HT1080 (cell line): ENCODE data around the gene RNF130. TPM values are rescaled to one million over a fixed set of nuclear protein-coding genes. Genes with fewer than 3 reads are reported as not detected.

Source experiments
- DNase-seq: peaks from one replicate; pipeline ENCODE4 v3.0.0-alpha.2; 2015; ENCODE audit warnings: low read depth
- total RNA-seq: library from RNA; depleted of rRNA; stranded (reverse); fragments of >200 nt; shearing (Covaris generic); gene quantifications from 2 replicates; pipeline ENCODE4 v1.2.3, GENCODE V29; 2014

The RNF130 gene
- total RNA-seq, 1 experiment from 2014 or later = 43.4 TPM

- DNase-seq = no peak
Observed at GRCh38 chr5:180059326-180059725, 12.2 kb downstream of the RNF130 start.

DNA sequence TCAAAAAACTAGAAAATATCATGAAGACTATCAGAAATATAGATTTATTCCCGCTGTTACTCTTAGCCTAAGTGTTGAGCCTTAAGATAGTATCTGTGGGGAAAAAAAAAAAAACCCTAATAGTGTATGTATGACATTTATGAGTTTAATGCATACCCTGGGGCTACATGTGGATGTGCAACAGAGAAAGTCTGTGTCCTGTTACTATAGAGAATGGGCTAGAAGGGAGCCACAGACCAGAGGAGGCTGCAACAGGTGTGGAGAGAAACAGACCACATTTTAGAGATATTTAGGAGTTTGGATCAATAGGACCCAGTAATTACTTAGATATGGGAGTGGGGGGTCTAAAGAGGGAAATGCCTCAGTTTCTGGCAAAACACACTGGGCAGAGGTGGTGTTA lies 15.4 kb downstream of the RNF130 start:
- DNase-seq = no peak

GRCh38 chr5:180054226-180054625 lies 17.3 kb downstream of the RNF130 start:
- no peak for DNase-seq

DNA sequence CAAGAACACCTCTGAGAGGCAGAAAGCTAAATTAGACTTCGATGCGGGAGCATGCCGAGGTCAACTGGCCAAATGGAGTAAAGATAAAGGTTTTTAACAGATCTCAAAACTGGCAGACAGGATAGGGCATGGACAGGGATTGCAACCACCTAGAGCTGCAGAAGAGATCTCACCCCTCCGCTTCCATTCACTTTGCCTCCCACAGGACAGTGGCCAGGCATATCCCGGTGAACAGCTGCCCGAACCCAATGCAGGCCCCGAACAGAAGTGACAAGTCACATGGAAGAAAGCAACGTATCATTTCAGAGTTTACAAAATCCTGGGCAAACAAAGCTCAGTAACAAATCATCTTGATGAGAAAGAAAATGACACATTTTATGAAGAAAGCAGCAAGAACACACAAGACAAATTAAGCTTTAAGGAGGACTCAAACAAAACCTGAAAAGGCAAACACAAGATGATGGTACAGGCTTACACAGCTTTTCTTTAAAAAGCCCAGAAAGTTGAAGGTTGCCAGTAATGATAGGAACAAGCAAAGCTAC lies 18.4 kb downstream of the RNF130 start:
- no peak for DNase-seq

- DNase-seq = no peak
Observed at GRCh38 chr5:180052211-180052818, 19.2 kb downstream of the RNF130 start.

DNA sequence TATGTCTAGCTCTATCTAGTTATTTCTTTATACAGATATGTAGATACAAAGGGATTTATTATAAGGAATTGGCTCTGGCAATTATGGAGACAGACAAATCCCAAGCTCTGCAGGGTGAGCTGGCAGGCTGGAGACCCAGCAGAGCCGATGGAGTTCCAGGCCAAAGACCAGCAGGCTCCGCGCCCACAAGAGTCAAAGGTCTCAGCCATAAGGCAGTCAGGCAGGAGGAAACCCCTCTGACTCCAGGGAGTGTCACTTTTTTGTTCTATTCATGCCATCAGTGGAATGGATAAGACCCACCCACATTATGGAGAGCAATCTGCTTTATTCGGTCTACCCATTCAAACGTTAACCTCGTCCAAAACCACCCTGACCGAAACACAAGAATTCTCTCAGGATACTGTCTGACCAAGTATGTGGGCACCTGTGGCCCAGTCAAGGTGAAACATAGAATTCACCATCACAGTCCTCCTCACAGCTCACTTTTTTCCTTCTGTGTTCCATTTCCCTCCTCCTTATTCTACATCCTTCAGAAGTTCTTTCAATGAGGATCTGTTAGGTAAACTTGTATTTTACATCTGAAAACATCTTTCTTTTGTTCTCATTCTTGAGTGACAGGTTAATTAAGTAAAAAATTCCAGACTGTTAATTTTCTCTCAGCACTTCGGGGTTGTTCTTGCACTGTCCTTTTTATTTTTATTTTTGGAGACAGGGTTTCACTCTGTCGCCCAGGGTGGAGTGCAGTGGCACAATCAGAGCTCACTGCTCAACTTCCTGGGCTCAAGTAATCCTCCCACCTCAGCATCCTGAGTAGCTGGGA lies 21.2 kb downstream of the RNF130 start:
- no peak for DNase-seq

DNA sequence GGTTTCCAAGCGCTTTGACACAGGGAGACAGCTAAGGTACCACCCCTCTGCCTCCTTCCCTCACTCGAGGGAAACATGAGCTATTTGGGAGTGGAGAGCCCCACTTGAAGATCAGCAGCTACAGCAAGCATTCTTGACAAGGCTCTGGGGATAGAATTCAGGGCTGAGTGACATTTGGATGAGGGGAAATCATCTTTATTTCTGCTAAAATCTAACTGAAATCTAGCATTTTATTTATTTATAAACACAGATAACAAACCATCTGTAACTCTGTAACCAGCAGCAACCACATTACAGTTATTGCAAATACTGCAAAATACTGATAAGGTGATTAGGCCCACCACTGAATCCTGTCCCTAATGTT lies 22.4 kb downstream of the RNF130 start:
- DNase-seq = no peak

GRCh38 chr5:180047667-180048066 lies 23.9 kb downstream of the RNF130 start:
- DNase-seq = no peak

- no peak for DNase-seq
Observed at GRCh38 chr5:180046656-180047055, 24.9 kb downstream of the RNF130 start.

DNA sequence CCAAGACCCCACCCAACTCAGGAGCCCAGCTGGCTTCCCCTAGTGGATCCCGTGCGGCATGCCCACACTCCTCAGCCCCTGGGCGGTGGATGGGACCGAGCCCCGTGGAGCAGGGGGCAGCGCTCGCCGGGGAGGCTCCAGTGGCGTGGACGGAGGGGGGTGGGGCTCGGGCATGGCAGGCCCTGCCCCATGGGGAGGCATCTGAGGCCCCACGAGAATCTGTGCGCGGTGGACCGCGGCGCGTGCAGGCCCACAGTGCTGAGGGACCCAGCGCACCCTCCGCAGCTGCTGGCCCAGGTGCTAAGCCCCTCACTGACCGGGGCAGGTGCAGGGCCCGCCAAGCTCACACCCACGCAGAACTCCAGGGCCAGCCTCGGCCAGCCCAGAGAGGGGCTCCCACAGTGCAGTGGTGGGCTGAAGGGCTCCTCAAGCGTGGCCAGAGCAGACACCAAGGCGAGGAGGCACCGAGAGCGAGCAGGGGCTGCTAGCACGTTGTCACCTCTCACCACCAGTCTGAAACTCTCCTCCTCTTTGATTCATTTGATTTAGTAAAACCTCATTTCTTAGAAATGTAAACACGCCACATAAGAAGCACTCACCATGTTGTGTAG lies 25.6 kb downstream of the RNF130 start:
- DNase-seq = no peak

DNA sequence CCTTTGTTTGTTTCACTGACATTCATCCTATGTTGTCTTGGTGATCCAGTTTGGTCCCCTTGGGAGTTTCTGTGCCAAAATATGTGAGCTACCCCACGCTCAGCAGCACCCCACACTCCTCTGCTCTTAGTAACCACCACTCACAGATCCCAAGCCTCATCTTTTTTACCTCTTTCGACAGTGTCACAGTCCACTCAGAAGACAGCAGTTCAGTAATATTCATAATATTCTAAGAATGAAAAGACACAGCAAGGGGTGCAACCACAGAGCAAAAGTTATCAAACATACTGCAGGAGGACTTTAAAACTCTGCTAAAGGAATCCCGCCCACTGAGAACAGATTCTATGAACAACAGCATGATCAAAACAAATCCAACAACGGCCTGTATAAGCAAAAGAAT lies 28.2 kb downstream of the RNF130 start:
- no peak for DNase-seq

GRCh38 chr5:180041301-180042274 lies 30.0 kb downstream of the RNF130 start:
- DNase-seq = no peak

DNA sequence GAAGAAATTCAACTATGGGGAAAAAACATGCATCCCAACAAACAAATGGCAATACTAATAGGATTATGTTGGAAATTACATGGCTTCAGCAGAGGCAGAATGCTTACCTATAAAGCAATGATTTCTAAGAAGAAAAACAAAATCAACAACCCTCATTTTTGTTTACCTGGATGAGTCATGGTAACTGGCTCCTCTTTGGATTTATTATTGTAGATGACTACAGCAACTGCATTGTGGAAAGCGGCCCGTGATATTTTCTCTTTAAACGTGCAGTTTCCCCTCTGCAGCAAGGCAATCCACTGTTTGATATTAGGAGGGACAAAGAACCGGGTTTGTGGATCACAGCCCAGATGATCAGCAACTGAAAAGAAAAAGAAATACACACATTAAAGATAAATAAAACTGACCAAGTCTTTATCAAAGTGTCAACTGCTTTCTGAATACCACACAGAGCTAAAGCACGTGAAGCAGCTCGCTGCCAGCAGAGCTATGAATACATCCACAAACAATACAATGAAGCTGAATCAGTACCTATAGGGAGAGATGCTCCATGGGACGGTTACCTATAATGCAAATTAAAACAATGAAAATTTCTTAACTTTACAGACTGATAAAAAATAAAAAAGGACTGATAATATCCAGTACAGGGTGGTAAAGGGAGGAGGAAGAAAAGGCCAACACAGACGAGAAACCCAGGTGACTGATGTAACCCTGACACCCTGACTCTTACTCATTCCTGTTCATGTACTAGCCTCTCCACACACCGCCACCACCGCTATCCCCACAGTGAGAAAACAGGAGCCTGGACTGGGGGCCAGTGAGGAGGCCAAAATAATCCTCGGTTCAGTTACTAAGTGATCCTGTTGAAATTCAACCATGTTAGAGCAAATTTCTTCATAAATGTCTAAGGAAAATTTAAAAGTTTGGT lies 31.0 kb downstream of the RNF130 start:
- DNase-seq = no peak

DNA sequence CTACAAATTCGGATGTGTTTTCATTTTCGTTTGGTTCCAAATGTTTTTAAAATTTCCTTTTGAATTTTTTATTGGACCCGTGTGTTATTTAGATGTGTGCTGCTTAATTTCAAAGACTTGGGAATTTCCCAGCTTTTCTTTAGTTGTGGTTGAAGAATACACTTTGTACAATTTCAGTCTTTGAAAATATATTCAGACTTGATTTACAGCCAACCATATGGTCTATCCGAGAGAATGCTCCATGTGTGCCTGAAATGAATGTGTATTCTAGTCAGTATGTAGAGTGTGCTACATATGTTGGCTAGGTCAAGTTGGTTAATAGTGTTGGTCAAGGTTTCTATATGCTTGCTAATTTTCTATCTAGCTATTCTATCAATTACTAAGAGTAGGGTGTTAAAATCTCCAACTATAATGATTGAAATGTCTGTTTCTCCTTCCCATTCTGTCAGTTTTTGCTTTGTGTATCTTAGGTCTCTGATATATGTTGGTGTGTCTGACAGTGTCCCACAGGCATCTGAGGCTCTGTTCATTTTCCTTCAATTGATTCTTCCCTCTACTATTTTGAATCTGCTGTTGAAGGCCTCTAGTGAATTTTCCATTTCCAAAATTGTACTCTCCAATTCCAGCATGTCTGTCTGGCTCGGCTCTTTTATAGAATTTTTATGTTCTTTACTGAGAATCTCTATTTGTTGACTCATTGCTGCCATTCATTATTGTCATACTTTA lies 36.2 kb downstream of the RNF130 start:
- no peak for DNase-seq

DNA sequence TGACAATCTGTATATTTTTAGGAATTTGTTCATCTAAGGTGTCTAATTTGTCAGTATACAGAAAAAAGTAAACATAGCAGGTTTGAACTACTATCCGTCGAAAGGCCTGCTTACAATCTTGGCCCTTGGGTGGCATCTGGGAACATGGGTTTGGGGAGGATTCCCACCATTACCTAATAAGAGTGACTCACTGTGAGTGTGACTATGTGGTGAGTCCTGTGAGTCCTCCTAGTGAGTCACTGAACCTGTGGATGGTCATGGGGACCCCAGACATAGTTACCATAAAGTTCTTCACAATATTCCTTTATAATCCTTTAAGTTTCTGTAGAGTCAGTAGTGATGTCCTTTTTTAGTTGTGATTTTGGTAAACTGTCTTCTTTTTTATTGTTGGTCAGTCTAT lies 37.0 kb downstream of the RNF130 start:
- DNase-seq = peak; percentile 88

DNA sequence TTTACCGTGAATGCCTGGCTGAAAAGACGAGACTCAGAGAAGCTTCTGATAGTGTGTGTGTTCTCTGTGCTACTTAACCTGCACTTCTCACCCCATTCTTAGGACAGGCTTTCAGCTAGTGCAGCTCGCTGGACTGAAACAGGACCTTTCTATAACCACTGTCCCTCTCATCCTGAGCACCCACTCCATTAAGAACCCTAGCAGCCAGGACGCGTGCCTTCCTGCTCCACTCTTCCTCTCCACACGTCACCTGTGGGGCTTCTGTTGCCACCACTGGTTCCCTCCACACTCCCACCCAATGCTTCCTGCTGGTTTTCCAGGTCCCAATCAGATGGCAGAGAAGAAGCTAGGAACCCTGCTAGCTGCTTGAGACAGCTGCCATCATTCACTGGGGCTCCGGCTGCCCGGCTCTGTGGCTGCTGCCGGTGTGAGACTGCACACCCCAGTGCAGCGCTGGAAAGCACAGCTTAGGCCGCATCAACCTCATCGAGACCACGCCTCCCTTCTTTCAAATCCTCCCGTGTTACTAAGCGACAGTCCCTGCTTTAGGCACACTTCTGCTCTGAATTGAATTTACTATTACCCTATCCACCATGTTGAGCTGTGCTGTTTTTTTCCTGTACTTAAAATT lies 44.0 kb downstream of the RNF130 start:
- DNase-seq = no peak

DNA sequence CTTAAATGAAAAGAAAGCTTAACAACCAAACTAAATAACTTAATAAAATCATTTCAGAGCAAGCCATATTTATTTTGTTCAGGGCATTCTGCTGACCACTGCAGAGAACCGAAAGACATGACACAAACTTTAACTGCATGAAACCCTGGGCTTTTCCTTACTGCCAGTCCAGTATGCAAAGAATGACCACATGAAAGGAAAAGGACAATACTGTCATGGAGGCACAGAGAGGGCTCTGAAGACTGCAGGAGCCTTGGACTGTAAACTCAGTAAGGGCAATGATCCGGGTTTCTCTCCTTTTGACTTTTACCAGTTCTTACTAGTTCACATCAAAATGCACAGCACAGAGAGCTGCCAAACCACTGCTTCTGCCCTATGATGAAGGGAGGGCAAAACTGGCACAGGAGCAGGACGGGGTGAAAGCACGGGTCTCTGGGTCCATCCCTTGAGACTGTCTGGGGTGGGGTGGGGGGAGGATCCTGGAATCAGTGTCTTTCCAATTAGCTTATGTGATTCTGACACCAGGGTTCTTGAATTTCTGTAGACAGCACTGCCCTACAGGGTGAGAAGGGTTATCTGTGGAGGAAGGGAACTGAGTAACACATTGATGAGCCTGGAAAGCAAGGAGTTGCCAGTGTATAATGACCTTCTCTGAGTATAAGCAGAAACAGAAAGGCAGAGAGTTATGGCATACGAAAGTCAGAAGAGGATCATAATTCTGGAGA lies 44.7 kb downstream of the RNF130 start:
- DNase-seq = no peak

GRCh38 chr5:180026320-180026719 lies 45.2 kb downstream of the RNF130 start:
- peak; percentile 84 for DNase-seq
